Hepatocyte (in vitro differentiated cells): Measurements from ENCODE around the gene RPL13A. TPM values are rescaled to one million over a fixed set of nuclear protein-coding genes. Genes with fewer than 3 reads are reported as not detected.

Experiments used
- DNase-seq: peaks from one replicate; pipeline ENCODE4 v3.0.0-alpha.2; 2016; ENCODE audit warnings: low spot score
- H2AFZ ChIP-seq: fragments of 200-600 bp; sonication (generic); 2 replicates; pipeline ENCODE4 v1.6.0; 2016; ENCODE audit warnings: antibody characterized with exemption, mild to moderate bottlenecking
- H3K27ac ChIP-seq: fragments of 200-600 bp; sonication (generic); 2 replicates; pipeline ENCODE4 v1.5.1; 2016; ENCODE audit warnings: mild to moderate bottlenecking
- H3K27me3 ChIP-seq: fragments of 200-600 bp; sonication (generic); 2 replicates; pipeline ENCODE4 v1.6.1; 2016
- H3K36me3 ChIP-seq: fragments of 200-600 bp; sonication (generic); replicated peaks from 2 replicates; pipeline ENCODE4 v1.5.1; 2016; ENCODE audit warnings: low read depth; ENCODE audit not compliant: insufficient read depth
- H3K4me1 ChIP-seq: fragments of 200-600 bp; sonication (generic); 2 replicates; pipeline ENCODE4 v1.5.1; 2016; ENCODE audit warnings: mild to moderate bottlenecking, moderate library complexity; ENCODE audit not compliant: insufficient read depth
- H3K4me2 ChIP-seq: fragments of 200-600 bp; sonication (generic); 2 replicates; pipeline ENCODE4 v1.6.0; 2016
- H3K4me3 ChIP-seq: fragments of 200-600 bp; sonication (generic); 2 replicates; pipeline ENCODE4 v1.5.1; 2016; ENCODE audit warnings: mild to moderate bottlenecking
- H3K79me2 ChIP-seq: fragments of 200-600 bp; sonication (generic); 2 replicates; pipeline ENCODE4 v1.6.0; 2017; ENCODE audit warnings: mild to moderate bottlenecking
- H3K9me2 ChIP-seq: fragments of 200-600 bp; sonication (generic); replicated peaks from 2 replicates; pipeline ENCODE4 v1.6.0; 2017; ENCODE audit warnings: mild to moderate bottlenecking; ENCODE audit not compliant: insufficient read depth
- H3K9me3 ChIP-seq: fragments of 200-600 bp; sonication (generic); 2 replicates; pipeline ENCODE4 v1.5.1; 2016; ENCODE audit warnings: low read depth, mild to moderate bottlenecking
- H4K20me1 ChIP-seq: fragments of 200-600 bp; sonication (generic); 2 replicates; pipeline ENCODE4 v1.6.0; 2016; ENCODE audit warnings: mild to moderate bottlenecking; ENCODE audit not compliant: insufficient read depth, poor library complexity, severe bottlenecking
- EZH2 ChIP-seq: fragments of 200-600 bp; sonication (generic); IDR thresholded peaks from 2 replicates; pipeline ENCODE4 v1.6.1; 2016; ENCODE audit warnings: antibody characterized with exemption, mild to moderate bottlenecking, borderline replicate concordance
- EZH2phosphoT487 ChIP-seq: fragments of 200-600 bp; sonication (generic); IDR thresholded peaks from one replicate; pipeline ENCODE4 v1.6.1; 2018; ENCODE audit warnings: antibody characterized with exemption, mild to moderate bottlenecking, low read depth, moderate library complexity; ENCODE audit not compliant: unreplicated experiment, severe bottlenecking
- WGBS: methylation state at CpG from one replicate; pipeline ENCODE4 v1.1.6; 2016; ENCODE audit warnings: low lambda C conversion rate; ENCODE audit errors: missing lambda C conversion rate; 5-methylcytosine and 5-hydroxymethylcytosine counted together
- polyA plus RNA-seq: library from polyadenylated mRNA; unstranded; fragments of >200 nt; fragmentation: Nextera tagmentation; extraction: Ambion mirVana; gene quantifications from 2 replicates; pipeline ENCODE4 v1.2.1, GENCODE V29; 2016
- total RNA-seq: library from RNA; depleted of rRNA; stranded (reverse); fragments of >200 nt; gene quantifications from 2 replicates; pipeline ENCODE4 v1.2.3, GENCODE V29; 2014
- TF ChIP-seq, protein P1 (sequence below): fragments of 200-600 bp; sonication (generic); IDR thresholded peaks from 2 replicates; pipeline ENCODE4 v1.5.1; 2016; ENCODE audit warnings: antibody characterized with exemption, mild to moderate bottlenecking; ENCODE audit not compliant: poor library complexity

Gene RPL13A
- total and polyA plus RNA-seq, 2 experiments from 2014 or later = 904 to 1,997 TPM

DNA sequence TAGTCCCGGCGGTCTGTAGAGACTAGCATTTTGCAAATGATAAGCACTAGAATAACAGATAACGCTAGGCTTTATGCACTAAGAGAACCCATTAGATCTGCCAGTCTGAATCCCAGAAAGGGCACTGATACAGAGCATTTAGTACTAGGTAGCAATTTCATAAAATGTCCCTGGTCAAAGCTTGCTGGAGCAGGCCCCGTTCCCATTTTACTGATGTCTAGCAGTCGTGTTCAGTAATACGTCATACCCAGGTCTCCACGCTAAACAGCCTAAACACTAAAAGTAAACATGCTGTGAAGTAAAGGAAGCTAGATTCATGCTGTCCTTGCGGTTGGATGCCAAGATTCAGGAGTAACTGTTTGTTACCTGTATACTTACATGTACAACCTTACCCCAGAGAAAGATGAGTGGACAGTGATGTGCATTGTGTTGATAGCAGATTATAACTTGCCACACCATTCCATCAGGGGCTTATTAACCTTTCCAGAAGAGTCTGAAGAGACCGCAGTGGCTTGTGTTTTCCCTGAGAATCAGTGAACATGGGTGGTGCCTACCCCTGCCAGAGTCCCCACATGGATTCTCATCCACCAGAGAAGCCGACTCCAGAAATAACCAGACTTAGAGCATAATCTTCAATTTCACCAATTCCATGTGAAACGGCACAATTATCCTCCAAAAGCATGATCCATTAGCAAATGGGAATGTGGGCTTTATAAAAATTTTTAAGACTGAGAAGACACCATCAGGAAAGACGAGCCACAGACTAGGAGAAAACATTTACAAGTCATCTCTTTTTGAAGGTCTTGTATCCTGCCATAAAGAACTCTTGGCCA is 5.4 kb downstream of the RPL13A start:
- Histone ChIP-seq H3K9me3 (no peaks in the 10 kb centered on the region), H3K36me3 (peaks cover 5% of the 10 kb centered on the region), H3K4me3 (no peak overlapping the region), H2AFZ (no peak overlapping the region), H3K27me3 (no peaks in the 10 kb centered on the region), H3K27ac (peak overlapping the region; percentile 43), H3K4me1 (peaks cover 29% of the 10 kb centered on the region), H3K4me2 (no peak overlapping the region), H4K20me1 (peaks cover 39% of the 10 kb centered on the region), H3K79me2 (peaks cover 48% of the 10 kb centered on the region), H3K9me2 (no peaks in the 10 kb centered on the region)
- 90% methylated on average over 12 of the region's 12 CpGs for WGBS
- DNase-seq = no peak
- TF ChIP-seq EZH2 (no peak), EZH2phosphoT487 (no peak)
- TF ChIP-seq, protein P1, sequence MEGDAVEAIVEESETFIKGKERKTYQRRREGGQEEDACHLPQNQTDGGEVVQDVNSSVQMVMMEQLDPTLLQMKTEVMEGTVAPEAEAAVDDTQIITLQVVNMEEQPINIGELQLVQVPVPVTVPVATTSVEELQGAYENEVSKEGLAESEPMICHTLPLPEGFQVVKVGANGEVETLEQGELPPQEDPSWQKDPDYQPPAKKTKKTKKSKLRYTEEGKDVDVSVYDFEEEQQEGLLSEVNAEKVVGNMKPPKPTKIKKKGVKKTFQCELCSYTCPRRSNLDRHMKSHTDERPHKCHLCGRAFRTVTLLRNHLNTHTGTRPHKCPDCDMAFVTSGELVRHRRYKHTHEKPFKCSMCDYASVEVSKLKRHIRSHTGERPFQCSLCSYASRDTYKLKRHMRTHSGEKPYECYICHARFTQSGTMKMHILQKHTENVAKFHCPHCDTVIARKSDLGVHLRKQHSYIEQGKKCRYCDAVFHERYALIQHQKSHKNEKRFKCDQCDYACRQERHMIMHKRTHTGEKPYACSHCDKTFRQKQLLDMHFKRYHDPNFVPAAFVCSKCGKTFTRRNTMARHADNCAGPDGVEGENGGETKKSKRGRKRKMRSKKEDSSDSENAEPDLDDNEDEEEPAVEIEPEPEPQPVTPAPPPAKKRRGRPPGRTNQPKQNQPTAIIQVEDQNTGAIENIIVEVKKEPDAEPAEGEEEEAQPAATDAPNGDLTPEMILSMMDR = no peak

DNA sequence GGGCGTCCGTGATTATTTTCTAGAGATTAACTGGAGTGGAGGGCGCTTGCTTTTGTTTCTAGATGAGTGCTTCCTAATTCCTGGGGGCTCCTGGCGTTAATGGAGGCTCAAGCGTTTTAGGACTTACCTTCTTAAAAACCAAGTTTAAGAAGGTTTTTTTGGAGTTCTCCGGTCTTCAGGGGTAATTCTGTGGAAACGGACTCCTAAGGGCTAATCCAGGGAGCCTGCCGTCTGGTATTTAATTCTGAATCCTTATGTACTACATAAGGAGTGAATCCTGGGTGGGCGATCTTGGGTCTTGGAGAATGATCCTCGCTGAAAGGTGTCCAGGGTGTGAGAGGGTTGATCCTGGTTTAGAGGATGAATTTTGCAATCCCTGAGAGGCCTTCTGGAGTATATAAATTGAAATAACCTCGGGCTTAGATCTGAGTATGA is 9.2 kb downstream of the RPL13A start:
- Histone ChIP-seq H3K9me3 (no peaks in the 10 kb centered on the region), H4K20me1 (peaks cover 21% of the 10 kb centered on the region), H3K4me1 (peaks cover 18% of the 10 kb centered on the region), H2AFZ (peak overlapping the region; percentile 4), H3K36me3 (no peaks in the 10 kb centered on the region), H3K79me2 (peaks cover 26% of the 10 kb centered on the region), H3K9me2 (no peaks in the 10 kb centered on the region), H3K27ac (peak overlapping the region; percentile 96), H3K4me3 (peak overlapping the region; percentile 67), H3K4me2 (peak overlapping the region; percentile 94), H3K27me3 (no peaks in the 10 kb centered on the region)
- WGBS = under 1% methylated on average over 11 of the region's 11 CpGs
- TF ChIP-seq EZH2 (no peak), EZH2phosphoT487 (no peak)
- TF ChIP-seq, protein P1 = peak; percentile 3
- no peak for DNase-seq

- H3K9me2 ChIP-seq = no peaks in the 10 kb centered on the region
- H3K9me3 ChIP-seq = no peaks in the 10 kb centered on the region
- no peaks in the 10 kb centered on the region for H3K36me3 ChIP-seq
- H3K4me2 ChIP-seq = peak overlapping the region; percentile 94
- TF ChIP-seq, protein P1 = no peak
- TF ChIP-seq EZH2 (no peak), EZH2phosphoT487 (no peak)
- DNase-seq = peak; percentile 83
- H3K4me3 ChIP-seq = peak overlapping the region; percentile 67
- H2AFZ ChIP-seq = no peak overlapping the region
- peaks cover 18% of the 10 kb centered on the region for H3K4me1 ChIP-seq
- peak overlapping the region; percentile 96 for H3K27ac ChIP-seq
- H4K20me1 ChIP-seq = peaks cover 21% of the 10 kb centered on the region
- H3K79me2 ChIP-seq = peaks cover 26% of the 10 kb centered on the region
- H3K27me3 ChIP-seq = no peaks in the 10 kb centered on the region
- 28% methylated on average over 22 of the region's 22 CpGs for WGBS
Measured at GRCh38 chr19:49497047-49497788, 9.8 kb downstream of the RPL13A start.
